ENCODE data around the gene SEMA6D.

SEMA6D gene

DNA sequence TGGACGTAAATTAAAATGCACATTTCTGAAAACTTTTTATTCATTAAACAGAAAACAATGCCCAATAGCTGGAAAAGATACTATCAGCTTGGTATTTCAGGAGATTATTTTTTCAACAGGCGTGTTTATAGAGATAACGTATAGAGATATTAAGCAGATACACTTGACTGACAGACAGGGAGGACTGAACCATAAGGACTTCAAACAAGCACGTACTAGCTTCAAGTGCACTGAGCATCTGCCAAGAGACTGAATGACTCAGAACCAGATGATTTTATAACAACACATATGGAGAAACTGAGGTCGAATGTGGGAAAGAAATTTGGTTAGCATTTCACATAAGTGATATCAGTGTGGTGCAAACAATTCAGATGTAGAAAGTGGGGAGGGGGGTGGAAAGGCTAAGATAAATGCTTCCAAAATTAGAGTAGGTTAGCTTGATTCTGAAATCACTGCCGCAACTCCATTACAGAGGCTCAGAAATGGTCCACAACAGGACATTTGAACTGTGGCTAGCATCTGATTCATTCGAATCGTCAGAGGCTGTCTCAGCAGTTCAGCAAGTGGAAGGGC, 103.5 kb downstream of the SEMA6D start:
- DNase-seq (ENCODE audit: low read depth, low spot score): peak; percentile 48

DNA sequence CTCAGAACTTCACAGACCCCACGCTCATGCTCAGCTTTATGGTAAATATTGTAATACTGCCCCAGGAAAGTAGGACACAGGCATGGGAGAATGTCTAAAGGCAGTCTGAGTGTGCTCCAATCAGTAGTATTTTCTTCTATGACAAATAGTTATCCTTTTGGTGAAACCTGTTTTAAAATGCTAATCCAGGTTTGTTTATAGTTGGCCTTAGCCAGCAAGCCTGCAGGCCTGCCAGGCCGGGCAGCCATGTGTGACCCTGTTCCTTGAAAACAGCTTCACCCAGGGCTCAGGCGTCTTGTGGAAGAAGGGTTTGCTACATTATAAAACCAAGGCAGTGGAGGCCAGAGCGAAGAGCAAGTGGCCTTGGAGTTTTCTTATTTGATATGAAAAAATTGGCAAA, 104.7 kb downstream of the SEMA6D start:
- peak; percentile 18 for DNase-seq (ENCODE audit: low read depth, low spot score)

All from astrocyte of the hippocampus (primary cell).